ENCODE results near the gene ACOXL. TPM values are rescaled to one million over a fixed set of nuclear protein-coding genes. Genes with fewer than 3 reads are reported as not detected.

ACOXL gene
- total and polyA plus RNA-seq, 9 of the 15 experiments (the other 6 are each of a cell fraction or from before 2014, with no cell fraction given) = 0.31 to 0.56 TPM; not detected in 7

DNA sequence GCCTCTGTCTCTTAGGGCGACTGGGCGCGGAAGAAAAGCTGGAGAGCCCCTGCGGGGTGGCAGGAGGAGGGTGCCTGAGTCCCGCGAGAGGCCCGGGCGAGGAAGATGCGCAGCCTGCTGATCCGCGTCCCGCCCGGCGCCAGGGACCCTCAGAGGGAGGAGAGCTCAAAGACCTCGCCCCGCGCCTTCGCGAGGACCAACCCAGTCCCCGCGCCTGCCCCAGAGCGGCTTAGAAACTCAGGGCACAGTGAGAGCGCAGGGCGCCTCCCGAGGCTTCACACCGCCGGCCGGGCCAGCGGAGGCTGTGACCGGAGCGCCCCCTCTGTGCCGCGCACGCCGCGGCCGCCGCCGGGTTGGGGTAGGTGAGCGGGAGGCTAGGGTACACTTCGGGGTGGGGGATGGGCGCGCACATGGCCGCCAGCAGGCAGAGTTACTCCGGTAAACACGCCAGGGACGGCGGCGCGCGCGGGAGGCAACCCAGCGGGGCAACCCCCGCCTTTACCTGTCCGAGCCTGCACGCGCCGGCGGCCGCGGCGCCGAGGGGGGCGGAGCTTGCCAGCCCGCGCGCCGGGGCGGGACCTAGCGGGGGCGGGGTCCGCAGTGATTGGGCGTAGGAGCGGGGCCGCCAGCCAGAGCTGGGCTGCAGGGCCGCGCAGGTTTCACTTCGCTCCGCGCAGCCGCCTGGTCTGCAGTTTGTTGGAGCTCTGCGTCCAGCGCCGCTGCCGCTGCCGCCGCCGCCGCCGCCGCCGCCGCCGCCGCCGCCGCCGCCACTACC, 388.1 kb downstream of the ACOXL start, which contains the start of gene BCL2L11 (continued):
- TF ChIP-seq ILF3 (IDR thresholded peaks at IDR 0.05; ENCODE audit: borderline replicate concordance) = peak; percentile 82; the same call in 1 of the 2 replicates
- peak; percentile 55 to 66; a peak in 3 of 4 replicates for TF ChIP-seq FOXK2 (conservative IDR thresholded peaks at IDR 0.05 in 1 of 2, IDR thresholded peaks at IDR 0.05 in 1 of 2; ENCODE audit: low read depth in 2 of 2)
- TF ChIP-seq, protein P1, sequence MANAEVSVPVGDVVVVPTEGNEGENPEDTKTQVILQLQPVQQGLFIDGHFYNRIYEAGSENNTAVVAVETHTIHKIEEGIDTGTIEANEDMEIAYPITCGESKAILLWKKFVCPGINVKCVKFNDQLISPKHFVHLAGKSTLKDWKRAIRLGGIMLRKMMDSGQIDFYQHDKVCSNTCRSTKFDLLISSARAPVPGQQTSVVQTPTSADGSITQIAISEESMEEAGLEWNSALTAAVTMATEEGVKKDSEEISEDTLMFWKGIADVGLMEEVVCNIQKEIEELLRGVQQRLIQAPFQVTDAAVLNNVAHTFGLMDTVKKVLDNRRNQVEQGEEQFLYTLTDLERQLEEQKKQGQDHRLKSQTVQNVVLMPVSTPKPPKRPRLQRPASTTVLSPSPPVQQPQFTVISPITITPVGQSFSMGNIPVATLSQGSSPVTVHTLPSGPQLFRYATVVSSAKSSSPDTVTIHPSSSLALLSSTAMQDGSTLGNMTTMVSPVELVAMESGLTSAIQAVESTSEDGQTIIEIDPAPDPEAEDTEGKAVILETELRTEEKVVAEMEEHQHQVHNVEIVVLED (CRISPR knock-in tag; IDR thresholded peaks at IDR 0.05) = peak; percentile 70
- no peak for TF ChIP-seq GABPA (tag; conservative IDR thresholded peaks at IDR 0.05; ENCODE audit: low read depth)
- peak; percentile 50 for TF ChIP-seq EGR1 (conservative IDR thresholded peaks at IDR 0.05)
- TF ChIP-seq, protein P2, sequence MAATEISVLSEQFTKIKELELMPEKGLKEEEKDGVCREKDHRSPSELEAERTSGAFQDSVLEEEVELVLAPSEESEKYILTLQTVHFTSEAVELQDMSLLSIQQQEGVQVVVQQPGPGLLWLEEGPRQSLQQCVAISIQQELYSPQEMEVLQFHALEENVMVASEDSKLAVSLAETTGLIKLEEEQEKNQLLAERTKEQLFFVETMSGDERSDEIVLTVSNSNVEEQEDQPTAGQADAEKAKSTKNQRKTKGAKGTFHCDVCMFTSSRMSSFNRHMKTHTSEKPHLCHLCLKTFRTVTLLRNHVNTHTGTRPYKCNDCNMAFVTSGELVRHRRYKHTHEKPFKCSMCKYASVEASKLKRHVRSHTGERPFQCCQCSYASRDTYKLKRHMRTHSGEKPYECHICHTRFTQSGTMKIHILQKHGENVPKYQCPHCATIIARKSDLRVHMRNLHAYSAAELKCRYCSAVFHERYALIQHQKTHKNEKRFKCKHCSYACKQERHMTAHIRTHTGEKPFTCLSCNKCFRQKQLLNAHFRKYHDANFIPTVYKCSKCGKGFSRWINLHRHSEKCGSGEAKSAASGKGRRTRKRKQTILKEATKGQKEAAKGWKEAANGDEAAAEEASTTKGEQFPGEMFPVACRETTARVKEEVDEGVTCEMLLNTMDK (IDR thresholded peaks at IDR 0.05; ENCODE audit: borderline replicate concordance, insufficient read depth, low read depth, low read length, poor library complexity, severe bottlenecking) = peak; percentile 55
- peak; percentile 83 for TF ChIP-seq CHD2 (IDR thresholded peaks at IDR 0.05; ENCODE audit: low read depth, low read length)
- peak; percentile 67; the same call in 1 of the 2 replicates for TF ChIP-seq ZBTB7A (IDR thresholded peaks at IDR 0.05; ENCODE audit: borderline replicate concordance, control insufficient read depth, low read depth, low read length)
- TF ChIP-seq, protein P3, sequence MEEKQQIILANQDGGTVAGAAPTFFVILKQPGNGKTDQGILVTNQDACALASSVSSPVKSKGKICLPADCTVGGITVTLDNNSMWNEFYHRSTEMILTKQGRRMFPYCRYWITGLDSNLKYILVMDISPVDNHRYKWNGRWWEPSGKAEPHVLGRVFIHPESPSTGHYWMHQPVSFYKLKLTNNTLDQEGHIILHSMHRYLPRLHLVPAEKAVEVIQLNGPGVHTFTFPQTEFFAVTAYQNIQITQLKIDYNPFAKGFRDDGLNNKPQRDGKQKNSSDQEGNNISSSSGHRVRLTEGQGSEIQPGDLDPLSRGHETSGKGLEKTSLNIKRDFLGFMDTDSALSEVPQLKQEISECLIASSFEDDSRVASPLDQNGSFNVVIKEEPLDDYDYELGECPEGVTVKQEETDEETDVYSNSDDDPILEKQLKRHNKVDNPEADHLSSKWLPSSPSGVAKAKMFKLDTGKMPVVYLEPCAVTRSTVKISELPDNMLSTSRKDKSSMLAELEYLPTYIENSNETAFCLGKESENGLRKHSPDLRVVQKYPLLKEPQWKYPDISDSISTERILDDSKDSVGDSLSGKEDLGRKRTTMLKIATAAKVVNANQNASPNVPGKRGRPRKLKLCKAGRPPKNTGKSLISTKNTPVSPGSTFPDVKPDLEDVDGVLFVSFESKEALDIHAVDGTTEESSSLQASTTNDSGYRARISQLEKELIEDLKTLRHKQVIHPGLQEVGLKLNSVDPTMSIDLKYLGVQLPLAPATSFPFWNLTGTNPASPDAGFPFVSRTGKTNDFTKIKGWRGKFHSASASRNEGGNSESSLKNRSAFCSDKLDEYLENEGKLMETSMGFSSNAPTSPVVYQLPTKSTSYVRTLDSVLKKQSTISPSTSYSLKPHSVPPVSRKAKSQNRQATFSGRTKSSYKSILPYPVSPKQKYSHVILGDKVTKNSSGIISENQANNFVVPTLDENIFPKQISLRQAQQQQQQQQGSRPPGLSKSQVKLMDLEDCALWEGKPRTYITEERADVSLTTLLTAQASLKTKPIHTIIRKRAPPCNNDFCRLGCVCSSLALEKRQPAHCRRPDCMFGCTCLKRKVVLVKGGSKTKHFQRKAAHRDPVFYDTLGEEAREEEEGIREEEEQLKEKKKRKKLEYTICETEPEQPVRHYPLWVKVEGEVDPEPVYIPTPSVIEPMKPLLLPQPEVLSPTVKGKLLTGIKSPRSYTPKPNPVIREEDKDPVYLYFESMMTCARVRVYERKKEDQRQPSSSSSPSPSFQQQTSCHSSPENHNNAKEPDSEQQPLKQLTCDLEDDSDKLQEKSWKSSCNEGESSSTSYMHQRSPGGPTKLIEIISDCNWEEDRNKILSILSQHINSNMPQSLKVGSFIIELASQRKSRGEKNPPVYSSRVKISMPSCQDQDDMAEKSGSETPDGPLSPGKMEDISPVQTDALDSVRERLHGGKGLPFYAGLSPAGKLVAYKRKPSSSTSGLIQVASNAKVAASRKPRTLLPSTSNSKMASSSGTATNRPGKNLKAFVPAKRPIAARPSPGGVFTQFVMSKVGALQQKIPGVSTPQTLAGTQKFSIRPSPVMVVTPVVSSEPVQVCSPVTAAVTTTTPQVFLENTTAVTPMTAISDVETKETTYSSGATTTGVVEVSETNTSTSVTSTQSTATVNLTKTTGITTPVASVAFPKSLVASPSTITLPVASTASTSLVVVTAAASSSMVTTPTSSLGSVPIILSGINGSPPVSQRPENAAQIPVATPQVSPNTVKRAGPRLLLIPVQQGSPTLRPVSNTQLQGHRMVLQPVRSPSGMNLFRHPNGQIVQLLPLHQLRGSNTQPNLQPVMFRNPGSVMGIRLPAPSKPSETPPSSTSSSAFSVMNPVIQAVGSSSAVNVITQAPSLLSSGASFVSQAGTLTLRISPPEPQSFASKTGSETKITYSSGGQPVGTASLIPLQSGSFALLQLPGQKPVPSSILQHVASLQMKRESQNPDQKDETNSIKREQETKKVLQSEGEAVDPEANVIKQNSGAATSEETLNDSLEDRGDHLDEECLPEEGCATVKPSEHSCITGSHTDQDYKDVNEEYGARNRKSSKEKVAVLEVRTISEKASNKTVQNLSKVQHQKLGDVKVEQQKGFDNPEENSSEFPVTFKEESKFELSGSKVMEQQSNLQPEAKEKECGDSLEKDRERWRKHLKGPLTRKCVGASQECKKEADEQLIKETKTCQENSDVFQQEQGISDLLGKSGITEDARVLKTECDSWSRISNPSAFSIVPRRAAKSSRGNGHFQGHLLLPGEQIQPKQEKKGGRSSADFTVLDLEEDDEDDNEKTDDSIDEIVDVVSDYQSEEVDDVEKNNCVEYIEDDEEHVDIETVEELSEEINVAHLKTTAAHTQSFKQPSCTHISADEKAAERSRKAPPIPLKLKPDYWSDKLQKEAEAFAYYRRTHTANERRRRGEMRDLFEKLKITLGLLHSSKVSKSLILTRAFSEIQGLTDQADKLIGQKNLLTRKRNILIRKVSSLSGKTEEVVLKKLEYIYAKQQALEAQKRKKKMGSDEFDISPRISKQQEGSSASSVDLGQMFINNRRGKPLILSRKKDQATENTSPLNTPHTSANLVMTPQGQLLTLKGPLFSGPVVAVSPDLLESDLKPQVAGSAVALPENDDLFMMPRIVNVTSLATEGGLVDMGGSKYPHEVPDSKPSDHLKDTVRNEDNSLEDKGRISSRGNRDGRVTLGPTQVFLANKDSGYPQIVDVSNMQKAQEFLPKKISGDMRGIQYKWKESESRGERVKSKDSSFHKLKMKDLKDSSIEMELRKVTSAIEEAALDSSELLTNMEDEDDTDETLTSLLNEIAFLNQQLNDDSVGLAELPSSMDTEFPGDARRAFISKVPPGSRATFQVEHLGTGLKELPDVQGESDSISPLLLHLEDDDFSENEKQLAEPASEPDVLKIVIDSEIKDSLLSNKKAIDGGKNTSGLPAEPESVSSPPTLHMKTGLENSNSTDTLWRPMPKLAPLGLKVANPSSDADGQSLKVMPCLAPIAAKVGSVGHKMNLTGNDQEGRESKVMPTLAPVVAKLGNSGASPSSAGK (IDR thresholded peaks at IDR 0.05) = peak; percentile 85
- no peak for TF ChIP-seq MCM3 (IDR thresholded peaks at IDR 0.05)
- TF ChIP-seq FOXP1 (CRISPR knock-in tag; IDR thresholded peaks at IDR 0.05) = peak; percentile 80; the same call in 1 of the 2 replicates

Data from K562 (cell line).